Effector memory CD8-positive, alpha-beta T cell (primary cell): Measurements from ENCODE around the gene CCDC159.
"Not testable (repeated sequence)": the region's sequence is repeated elsewhere in the genome, so short reads cannot be mapped to it uniquely, and the experiment has no call there.

Experiments used
- ATAC-seq: fragments of 150-1000 bp; cut with Tn5 transposase; replicated peaks from 2 replicates; pipeline ENCODE4 v1.10.0; 2021; ENCODE audit warnings: mild to moderate bottlenecking, moderate library complexity
- DNase-seq, 3 experiments: peaks; one replicate each; pipeline ENCODE4 v3.0.0; 2021
- H3K27ac Mint-ChIP-seq, 2 donors: one replicate each; pipeline ENCODE4 v1.8.0; 2022; ENCODE audit warnings: mild to moderate bottlenecking in 2 of 2, mixed read lengths in 2 of 2, moderate library complexity in 2 of 2
- H3K27me3 Mint-ChIP-seq, 2 donors: one replicate each; pipeline ENCODE4 v1.8.0; 2022; ENCODE audit warnings: mixed read lengths in 2 of 2
- H3K36me3 Mint-ChIP-seq: one replicate; pipeline ENCODE4 v1.8.0; 2022; ENCODE audit warnings: mild to moderate bottlenecking, moderate library complexity, mixed read lengths; ENCODE audit not compliant: insufficient read depth
- H3K4me1 Mint-ChIP-seq, 2 donors: one replicate each; pipeline ENCODE4 v1.8.0; 2022; ENCODE audit warnings: low read depth in 2 of 2, mixed read lengths in 2 of 2
- H3K4me3 Mint-ChIP-seq, 2 donors: one replicate each; pipeline ENCODE4 v1.8.0; 2022; ENCODE audit warnings: mild to moderate bottlenecking in 2 of 2, mixed read lengths in 2 of 2, moderate library complexity in 2 of 2
- H3K9me3 Mint-ChIP-seq, 2 donors: one replicate each; pipeline ENCODE4 v1.8.0; 2022; ENCODE audit warnings: mixed read lengths in 2 of 2
- total RNA-seq, 9 experiments: gene quantifications; one replicate each; lab custom pipeline; 2026; lab: John Stamatoyannopoulos, UW

Gene CCDC159, protein sequence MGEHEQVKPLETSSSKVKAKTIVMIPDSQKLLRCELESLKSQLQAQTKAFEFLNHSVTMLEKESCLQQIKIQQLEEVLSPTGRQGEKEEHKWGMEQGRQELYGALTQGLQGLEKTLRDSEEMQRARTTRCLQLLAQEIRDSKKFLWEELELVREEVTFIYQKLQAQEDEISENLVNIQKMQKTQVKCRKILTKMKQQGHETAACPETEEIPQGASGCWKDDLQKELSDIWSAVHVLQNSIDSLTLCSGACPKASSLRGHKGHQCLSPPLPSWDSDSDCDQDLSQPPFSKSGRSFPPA
- total RNA-seq = 8.5 to 25.4 (median 22.2) reads per million in 9 experiments

DNA sequence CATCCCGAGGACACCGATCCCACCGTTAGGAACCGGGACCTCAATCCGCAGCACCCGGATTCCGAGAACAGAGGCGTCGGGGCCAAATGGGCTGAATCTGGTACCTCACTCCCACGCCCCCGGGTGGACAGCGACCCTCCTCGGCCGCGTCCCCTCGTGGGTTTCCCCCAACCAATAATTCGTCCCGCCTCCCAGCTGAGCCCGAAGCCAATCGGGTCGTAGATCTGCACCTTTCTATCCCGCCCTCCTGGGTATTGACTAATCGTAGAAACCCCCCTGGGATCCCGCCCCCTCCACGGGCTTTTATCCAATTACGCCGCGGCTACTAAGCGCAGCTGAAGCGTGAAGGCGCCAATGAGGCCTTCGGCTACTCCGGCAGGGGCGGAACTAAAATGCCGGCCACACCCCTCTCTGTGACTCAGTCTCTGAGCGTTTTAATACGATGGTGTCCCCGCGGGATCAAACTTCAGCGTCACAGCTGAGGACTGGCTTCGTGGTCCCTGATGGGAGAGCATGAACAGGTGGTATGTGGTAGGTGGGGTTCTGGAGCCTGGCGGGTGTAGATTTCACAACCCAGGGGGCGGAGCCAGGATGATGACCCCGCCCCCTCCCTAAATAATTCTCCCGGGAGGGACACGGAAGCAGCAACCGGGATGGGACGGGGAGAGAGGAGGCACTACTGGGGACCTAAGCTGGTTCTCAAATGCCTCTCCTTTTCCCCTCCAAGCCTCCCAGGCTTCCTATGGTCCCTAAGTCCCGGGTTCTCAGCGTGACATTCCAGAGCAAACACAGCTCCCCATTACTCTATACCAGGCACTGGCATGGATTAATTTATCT, at the start of gene CCDC159, which contains the start of gene TMEM205:
Gene CCDC159, plus strand, starts transcription at position 416 of the 837 bp plus-strand sequence. Its CDS starts 88 bp downstream, at position 504.
Gene TMEM205, minus strand, starts transcription at position 165 of the 837 bp plus-strand sequence. CDS start 649 bp downstream, outside the sequence.
- peak within 1 kb of the TSS; percentile 91 to 97 for H3K27ac Mint-ChIP-seq
- peaks cover 25 to 31% of the 10 kb centered on the region in 2 donors for H3K4me1 Mint-ChIP-seq
- H3K27me3 Mint-ChIP-seq = no peaks in the 10 kb centered on the region
- peak; percentile 98 to 99 (median 98) for DNase-seq
- H3K9me3 Mint-ChIP-seq = no peaks in the 10 kb centered on the region
- H3K4me3 Mint-ChIP-seq = peak within 1 kb of the TSS; percentile 96 to 97
- peak; percentile 93 for ATAC-seq
- H3K36me3 Mint-ChIP-seq = peaks cover 11% of the 10 kb centered on the region

DNA sequence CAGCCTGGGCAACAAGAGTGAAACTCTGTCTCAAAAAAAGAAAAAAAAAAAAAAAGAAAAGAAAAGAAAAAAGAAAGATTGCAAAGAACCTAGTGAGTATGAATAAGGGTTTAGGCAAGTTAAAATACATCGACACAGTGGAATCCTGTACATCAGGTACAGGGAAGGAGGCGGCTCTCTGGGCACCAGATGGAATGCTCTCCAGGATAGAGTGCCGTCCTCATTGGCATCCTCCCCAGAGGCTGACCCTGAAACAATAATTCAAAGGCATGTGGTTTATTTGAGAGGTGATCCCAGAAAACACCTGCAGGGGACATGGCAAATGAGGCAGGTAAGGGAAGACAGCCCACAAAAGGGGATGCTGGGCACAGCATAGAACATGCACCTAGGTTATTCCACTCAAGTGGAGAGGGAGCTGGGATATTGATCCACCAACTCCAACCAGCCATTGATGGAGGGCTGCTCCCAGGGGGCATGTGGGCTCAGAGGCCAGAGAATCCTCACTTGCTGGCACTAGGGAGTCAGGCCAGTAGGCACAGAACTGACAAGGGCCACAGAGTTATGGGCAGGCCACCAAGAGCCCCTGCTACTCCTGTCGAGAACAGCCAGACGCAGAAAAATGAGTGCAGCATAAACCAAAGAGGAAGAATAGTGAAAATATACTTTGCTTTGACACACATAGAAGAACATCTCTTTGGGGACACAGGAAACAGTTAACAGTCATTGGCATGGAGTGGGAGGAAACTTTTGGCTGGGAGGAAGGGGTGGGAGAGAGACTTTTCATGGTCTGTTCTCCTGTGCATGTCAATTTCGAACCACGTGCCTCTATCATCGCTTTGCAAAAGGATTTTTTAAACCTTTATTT, 46.1 kb upstream of the CCDC159 start:
- ATAC-seq = no peak
- no peaks in the 10 kb centered on the region for H3K9me3 Mint-ChIP-seq
- H3K36me3 Mint-ChIP-seq = no peaks in the 10 kb centered on the region
- H3K27me3 Mint-ChIP-seq = peaks cover 20 to 46% of the 10 kb centered on the region in 2 donors
- no peak overlapping the region for H3K27ac Mint-ChIP-seq
- H3K4me1 Mint-ChIP-seq = no peaks in the 10 kb centered on the region
- no peak overlapping the region for H3K4me3 Mint-ChIP-seq
- DNase-seq = no peak

DNA sequence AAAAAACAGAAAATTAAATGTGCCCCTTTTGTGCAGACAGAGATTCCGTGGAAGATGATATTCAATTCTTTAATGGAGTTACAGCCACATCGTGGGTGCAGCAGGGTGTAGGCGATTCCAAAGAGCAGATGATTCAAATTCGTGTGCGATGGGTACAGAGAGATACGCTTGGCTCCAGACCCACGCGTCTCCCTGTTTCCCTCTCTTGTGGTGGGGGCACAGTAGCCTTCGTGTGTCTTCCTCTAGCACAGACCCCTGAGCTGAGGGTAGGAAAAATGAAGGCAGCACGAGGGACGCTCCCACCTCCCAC, 45.6 kb upstream of the CCDC159 start:
- H3K4me1 Mint-ChIP-seq = no peaks in the 10 kb centered on the region
- no peak overlapping the region for H3K27ac Mint-ChIP-seq
- no peak for DNase-seq
- no peak for ATAC-seq
- no peaks in the 10 kb centered on the region for H3K36me3 Mint-ChIP-seq
- peaks cover 20 to 41% of the 10 kb centered on the region in 2 donors for H3K27me3 Mint-ChIP-seq
- H3K4me3 Mint-ChIP-seq = no peak overlapping the region
- H3K9me3 Mint-ChIP-seq = no peaks in the 10 kb centered on the region

DNA sequence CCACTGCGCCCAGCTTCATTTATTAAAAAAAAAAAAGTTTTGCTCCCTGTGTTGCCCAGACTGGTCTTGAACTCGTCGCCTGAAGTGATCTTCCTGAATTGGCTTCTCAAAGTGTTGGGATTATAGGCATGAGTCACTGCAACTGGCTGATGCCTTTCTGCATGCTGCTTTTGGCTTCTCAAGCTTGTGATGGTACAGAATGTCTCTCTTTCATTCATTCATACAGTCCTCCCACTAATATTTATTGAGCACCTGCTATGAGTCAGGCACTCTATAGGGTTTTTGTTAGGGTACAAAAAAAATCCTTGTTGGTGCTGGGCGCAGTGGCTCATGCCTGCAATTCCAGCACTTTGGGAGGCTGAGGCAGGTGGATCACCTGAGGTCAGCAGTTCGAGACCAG, 41.4 kb upstream of the CCDC159 start:
- no peaks in the 10 kb centered on the region for H3K4me1 Mint-ChIP-seq
- H3K27me3 Mint-ChIP-seq = peaks cover 13 to 19% of the 10 kb centered on the region in 2 donors
- H3K36me3 Mint-ChIP-seq = no peaks in the 10 kb centered on the region
- no peak overlapping the region for H3K27ac Mint-ChIP-seq
- no peak for DNase-seq
- H3K4me3 Mint-ChIP-seq = no peak overlapping the region
- no peak for ATAC-seq
- no peaks in the 10 kb centered on the region for H3K9me3 Mint-ChIP-seq

DNA sequence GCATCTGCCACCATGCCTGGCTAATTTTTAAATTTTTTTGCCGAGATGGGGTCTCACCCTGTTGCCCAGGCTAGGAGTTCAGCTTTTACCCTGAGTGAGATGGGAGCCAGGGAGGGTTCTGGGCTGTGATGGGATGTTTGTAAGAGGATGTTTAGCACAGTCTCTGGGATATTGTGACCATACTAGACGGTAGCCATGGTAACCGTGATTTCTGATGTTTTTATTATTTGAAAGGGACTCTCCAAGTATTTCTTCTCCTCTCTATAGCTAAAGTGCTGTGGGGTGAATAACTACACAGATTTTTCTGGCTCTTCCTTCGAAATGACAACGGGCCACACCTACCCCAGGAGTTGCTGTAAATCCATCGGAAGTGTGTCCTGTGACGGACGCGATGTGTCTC, 40.0 kb upstream of the CCDC159 start:
- Mint-ChIP-seq H3K27me3 (peaks cover 16 to 18% of the 10 kb centered on the region in 2 donors), H3K4me3 (no peak overlapping the region), H3K9me3 (no peaks in the 10 kb centered on the region), H3K36me3 (no peaks in the 10 kb centered on the region), H3K4me1 (no peaks in the 10 kb centered on the region), H3K27ac (no peak overlapping the region)
- no peak for DNase-seq
- no peak for ATAC-seq

DNA sequence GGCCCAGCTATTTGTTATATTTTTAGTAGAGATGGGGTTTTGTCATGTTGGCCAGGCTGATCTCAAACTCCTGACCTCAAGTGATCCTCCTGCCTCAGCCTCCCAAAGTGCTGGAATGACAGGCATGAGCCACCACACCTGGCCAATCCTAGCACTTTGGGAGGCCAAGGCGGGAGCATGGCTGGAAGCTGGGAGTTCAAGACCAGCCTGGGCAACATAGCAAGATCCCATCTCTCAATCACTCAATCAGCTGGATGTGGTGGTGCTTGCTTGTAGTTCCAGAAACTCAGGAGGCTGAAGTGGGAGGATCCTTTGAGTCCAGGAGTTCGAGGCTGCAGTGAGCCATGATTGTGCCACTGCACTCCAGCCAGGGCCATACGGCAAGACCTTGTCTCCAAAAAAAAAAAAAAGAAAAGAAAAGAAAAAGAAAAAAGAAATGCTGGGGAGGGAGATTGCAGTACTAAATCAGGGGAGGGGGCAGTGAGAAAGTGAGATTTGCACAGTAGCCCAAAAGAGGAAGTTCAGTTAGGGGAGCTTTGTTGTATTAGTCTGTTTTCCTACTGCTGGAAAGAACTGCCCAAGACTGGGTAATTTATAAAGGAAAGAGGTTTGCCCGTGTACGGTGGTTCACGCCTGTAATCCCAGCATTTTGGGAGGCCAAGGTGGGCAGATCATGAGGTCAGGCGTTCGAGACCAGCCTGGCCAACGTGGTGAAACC, 25.9 kb upstream of the CCDC159 start:
- not testable (repeated sequence) for H3K36me3 Mint-ChIP-seq, ATAC-seq, H3K4me3 Mint-ChIP-seq, H3K27ac Mint-ChIP-seq, DNase-seq, H3K27me3 Mint-ChIP-seq, H3K9me3 Mint-ChIP-seq
- H3K4me1 Mint-ChIP-seq = peaks cover 12 to 16% of the 10 kb centered on the region in 2 donors

DNA sequence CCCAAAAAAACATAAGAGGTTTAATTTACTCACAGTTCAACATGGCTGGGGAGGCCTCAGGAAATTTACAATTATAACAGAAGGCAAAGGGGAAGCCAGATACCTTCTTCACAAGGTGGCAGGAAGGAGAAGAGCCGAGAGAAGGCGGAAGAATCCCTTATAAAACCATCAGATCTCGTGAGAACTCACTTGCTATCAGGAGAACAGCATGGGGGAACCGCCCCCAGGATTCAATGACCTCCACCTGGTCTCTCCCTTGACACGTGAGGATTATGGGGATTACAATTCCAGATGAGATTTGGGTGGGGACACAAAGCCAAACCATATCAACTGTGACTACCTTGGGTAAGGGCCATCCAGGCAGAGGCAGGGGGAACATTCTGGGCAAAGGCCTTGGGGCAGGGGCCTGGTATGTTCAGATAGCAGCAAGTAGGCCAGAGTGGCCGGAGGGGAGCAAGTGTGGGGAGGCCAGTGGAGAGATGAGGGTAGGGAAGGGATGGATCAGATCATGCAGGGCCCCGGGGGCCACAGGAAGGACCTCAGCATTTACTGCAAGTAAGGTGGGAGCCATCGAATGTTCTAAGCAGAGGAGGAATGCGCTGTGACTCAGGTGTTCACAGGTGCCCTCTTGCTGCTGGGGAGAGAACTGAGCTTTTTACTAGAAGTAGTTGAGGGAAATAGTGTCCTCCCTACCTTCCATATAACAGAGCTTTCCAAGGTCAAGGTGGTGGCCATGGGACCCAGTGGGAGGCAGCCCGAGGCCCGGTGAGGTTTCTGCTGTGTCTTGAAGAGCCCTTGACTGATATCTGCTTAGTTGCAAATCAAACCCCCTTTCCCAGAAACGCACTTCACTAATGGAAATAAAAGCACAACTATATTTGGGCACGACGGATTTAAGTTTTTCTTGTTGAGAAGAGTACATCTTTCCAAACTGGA, 24.9 kb upstream of the CCDC159 start:
- no peak for ATAC-seq
- Mint-ChIP-seq H3K27me3 (peaks cover 0 to 10% of the 10 kb centered on the region in 2 donors), H3K9me3 (no peaks in the 10 kb centered on the region), H3K27ac (peak overlapping the region in 1 of 2 donors; percentile 51), H3K4me3 (no peak overlapping the region), H3K4me1 (peaks cover 12 to 16% of the 10 kb centered on the region in 2 donors), H3K36me3 (no peaks in the 10 kb centered on the region)
- no peak for DNase-seq

DNA sequence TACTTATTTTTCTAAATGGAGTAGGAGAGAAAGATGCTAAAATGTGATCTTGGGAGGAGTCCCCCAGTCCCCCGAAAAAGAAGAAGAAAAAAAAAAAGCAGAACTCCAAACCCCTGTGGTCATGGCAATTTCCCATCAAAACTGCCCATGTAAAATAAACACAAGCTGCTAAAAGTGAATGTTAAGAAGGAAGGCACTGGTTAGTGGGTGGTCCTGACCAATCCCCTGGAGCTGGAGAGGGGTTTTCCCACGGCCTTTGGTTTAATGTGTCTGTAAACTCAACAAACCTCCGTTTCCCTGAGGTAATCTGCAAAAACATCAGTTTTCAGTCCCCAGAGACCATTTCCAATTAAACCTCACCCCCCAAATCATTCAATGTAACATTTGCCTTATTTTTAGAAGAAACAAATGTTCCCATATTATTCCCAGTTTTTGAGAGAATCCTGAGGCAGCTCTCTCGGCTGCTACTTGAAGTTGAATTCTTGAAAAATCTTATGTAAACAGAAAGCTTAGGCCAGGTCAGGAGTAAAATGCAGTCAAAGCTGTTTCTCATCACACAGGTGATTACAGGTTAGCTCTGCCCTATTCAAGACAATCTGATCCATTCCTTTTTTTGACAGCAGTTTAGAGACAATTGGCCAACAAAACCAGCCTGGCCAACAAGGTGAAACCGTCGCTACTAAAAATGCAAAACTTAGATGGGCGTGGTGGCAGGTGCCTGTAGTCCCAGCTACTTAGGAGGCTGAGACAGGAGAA, 23.9 kb upstream of the CCDC159 start:
- Mint-ChIP-seq H3K4me3 (no peak overlapping the region), H3K9me3 (no peaks in the 10 kb centered on the region), H3K27me3 (peaks cover 0 to under 1% of the 10 kb centered on the region in 2 donors), H3K36me3 (peaks cover 5% of the 10 kb centered on the region), H3K4me1 (peaks cover 7 to 16% of the 10 kb centered on the region in 2 donors), H3K27ac (peak overlapping the region in 1 of 2 donors; percentile 51)
- no peak for DNase-seq
- ATAC-seq = no peak

DNA sequence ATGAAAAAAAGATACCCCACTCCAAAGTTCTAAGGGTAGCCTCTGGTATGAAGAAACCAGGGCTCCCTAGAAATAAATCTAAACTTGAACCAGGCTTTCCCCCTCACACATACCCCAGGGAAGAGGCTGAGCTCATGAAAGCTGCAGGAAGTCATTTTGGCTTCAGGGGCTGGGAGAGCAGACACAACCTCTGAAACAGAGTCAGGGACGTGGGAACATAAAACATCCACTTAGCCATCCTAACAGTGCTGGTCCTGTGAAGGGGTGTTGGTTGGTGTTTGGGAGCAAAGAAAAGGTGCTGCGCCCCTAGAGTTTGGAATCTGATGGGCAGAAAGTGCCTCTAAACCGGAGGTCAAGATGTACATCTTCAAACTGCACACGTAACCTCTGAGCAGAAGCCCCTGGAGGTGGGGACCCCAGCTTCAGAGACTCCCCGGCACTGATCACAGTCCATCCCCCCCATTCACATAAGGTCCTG, 22.7 kb upstream of the CCDC159 start:
- ATAC-seq (no peak), DNase-seq (no peak)
- H3K27me3 Mint-ChIP-seq = no peaks in the 10 kb centered on the region
- H3K27ac Mint-ChIP-seq = peak overlapping the region; percentile 83 to 92
- H3K4me1 Mint-ChIP-seq = peaks cover 7 to 16% of the 10 kb centered on the region in 2 donors
- no peaks in the 10 kb centered on the region for H3K9me3 Mint-ChIP-seq
- H3K36me3 Mint-ChIP-seq = peaks cover 11% of the 10 kb centered on the region
- H3K4me3 Mint-ChIP-seq = peak overlapping the region in 1 of 2 donors; percentile 38

DNA sequence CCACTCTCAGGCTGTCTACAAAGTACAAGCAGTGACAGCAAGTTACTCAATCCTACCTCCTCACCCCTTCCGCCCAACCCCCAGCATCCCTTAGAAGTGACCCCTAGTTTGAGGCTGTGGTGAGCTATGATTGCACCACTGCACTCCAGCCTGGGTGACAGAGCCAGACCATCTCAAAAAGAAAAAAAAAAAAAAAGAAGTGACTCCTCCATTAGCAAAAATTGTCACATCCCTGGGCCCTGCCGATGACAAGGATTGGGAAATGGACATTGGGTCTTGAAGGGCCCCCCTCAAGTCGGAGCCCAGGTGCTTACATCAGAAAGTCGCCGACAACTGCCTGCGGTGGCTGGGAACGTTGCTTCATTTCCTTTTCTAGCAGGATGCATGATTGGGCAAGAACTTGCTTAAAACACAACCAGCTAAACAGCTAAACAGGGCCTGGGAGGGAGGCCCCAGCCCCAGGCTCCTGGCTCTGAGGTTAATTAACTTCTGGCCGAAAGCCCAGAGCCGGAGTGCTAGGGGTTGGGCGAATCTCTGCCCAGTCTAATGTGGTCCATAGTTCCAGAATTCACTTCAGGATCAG, 22.1 kb upstream of the CCDC159 start:
- ATAC-seq (peak; percentile 88), DNase-seq (peak in 2 of 3 experiments; percentile 22 to 27)
- Mint-ChIP-seq H3K27me3 (no peaks in the 10 kb centered on the region), H3K27ac (peak overlapping the region; percentile 83 to 92), H3K4me1 (peaks cover 7 to 16% of the 10 kb centered on the region in 2 donors), H3K9me3 (no peaks in the 10 kb centered on the region), H3K36me3 (peaks cover 12% of the 10 kb centered on the region), H3K4me3 (peak overlapping the region; percentile 15 to 38)
